ENCODE results near the gene GLIS1.

Gene GLIS1

DNA sequence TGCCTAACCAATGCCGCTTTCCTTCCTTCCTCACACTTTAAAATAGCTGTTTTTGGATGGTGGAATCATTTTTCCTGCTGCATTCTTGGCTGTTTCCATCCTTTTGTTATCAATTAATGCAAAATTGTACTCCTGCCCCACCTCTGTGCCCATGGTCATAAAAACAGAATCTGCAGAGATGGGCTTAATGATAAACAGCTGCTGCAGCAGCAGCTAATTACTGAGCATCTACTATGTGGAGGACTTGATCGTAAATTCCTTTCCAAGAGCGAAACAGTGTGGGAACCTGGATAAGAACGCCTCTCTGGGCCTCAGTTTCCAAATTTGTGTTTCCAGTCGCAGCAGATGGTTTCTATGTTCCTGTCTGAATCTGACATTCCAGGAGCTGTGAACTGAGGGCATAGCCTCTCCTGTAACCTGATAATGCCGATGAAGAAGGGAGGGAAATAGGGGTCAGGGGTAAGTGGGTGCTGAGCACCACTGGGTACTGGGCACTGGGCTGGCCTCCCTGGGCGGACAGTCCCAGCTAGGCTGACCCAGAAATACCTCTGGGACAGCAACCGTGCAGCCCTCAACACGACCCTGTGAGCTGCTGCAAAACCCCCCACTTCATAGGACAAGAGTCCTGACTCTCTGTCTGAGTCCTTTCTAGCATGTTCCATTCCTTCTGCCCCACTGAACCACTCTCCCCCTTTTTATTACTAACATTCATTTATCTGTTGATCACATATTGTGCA, 158.1 kb downstream of the GLIS1 start:
- no peak for DNase-seq (ENCODE audit: low read depth in 2 of 2)

DNA sequence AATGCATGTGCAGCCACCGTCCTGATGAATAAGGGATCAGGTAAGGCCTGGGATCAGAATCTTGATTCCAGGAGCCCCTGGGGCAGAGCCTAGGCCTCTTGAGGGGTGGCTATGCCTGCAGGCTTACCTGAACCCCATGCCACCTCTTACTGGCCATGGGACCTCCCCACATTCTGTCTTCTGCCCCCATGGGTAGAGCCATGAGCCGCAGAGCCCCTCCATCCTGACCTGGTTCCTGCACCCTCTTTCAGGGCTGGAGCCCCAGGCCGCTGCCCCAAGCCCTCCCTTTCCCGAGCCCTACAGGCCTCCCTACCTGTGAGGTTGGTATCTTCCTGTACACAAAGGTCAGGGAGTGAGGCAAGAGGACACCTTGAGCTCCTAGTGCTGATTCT, 159.0 kb downstream of the GLIS1 start:
- DNase-seq (ENCODE audit: low read depth in 2 of 2) = no peak

DNA sequence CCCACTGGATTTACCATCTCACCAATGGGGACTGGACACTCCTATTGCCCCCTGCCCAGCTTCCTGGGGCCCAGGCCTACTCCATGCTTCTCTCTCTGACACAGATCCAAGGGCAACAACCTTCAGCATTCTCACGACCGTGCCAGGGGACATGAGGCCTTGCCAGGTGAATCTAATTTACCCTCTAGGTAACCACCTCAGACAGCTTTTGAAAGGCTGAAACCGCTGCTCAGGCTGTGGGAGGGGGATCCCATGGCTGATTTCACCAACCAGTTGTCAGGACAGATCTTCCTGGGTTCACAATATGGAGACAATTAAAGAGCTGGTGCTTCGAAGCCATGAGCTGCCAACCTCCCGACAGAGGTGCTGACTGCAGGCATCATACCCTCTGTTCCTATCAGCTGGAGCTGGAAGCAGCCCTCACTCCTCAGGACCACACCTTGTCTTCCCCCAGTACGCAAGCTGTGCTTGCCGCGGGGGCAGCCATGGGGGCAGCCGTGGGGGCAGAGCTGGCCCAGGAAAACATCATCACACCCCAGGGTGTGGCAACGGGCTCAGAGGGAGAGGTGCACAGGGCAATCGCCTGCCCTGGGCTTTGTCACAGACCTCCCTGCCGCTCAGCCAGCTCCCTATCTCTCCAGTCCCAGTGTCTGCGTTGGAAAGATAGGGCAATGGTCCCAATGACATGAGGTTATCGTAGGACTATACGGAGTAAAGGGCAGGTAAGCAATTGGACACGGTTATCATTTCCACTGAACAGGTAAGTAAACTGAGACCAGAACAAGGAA, 159.5 kb downstream of the GLIS1 start:
- DNase-seq (ENCODE audit: low read depth in 2 of 2) = no peak

DNA sequence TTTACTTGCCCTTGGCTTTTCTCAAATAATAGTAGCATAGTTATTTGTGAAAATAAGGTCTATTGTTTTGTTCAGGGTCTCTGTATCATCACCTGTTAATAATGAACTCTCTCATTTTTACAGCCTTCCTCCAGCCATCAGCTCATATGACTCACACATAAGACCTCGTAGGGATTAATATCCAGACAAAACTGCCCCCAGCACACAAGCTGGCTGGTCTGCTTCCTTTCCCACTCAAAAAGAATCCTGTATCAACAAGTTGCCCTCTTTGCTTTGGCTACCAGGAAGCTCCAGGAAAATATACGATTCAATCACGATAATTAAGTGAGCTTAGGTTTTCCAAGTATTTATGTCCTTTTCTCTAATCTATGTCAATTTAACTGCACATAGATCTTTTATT, 160.6 kb downstream of the GLIS1 start:
- no peak for DNase-seq (ENCODE audit: low read depth in 2 of 2)

DNA sequence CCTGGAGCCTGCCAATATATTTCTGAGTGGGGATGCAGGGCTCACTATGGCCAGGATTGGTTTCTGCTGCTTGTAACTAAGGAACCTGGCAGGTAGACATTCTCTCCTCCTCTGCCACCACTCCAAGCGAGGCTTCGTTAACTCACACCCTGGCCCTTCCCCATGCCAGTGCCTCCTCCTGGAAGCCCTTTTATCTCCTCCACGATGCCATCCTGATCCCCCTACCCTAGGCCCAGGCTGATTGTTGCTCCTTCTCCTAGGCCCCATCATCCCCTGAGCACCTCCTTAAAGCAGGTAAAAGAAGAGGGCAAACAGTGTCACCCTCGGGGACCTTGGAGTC, 161.2 kb downstream of the GLIS1 start:
- DNase-seq (ENCODE audit: low read depth in 2 of 2) = no peak

DNA sequence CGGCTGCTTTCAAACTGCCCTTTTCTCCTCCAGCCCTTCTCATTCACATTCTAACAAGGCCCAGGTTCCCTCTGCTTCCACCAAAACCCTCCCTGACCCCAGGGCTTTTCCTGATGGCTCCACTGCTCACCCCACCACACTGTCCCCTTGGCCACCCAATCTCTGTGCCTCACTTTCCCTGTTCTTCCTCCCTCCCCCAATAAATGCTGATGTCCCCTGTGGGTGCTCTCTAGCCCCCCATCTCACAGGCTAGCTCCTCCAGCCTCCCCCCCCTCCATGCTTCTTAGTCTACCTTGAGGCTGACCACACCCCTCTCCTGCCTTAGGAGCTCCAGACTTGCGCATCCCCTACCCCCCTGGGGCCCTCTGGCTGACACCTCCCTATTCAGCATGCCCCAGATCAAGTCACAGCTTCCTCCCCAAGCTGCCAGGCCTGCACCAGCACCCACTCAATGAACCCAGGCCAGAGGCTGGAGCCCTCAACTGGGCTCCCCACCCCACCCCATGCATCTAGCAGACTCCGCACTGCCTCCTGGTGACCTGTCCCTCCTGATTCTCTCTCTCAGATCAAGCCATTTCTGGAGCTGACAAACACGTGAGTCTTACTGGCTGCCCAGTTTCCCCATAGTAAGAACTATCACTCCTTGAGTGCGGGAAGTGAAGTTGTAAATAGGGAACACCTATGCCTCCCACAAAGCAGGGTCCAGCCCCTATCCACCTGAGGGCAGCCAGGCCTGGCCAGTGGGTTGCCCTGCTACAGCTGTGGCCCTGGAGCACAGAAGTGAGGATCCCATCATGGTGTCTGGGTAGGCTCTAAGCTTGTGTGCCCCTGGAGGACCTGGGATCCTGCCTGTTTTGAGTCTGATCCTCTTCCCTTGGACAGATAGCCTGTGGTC, 161.9 kb downstream of the GLIS1 start:
- DNase-seq (ENCODE audit: low read depth in 2 of 2) = no peak

DNA sequence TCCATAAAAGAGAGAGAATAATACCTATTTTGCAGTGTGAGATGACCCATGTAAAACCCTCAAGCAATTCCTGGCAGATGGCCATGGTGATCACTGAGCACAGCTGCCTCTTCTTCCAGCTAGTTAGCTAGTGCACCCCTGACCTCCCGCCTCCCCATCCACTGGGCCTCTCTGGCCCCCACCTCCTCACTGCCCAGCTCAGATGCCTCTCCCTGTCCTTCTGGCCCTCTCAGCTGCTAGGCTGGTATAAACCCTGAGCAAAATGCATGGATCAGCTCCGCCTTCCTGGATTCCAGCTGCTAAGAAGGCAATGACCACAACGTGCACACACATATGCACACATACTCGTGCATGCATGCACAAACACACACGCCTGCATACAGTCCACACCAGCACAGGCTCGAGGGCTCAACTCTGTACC, 162.6 kb downstream of the GLIS1 start:
- no peak for DNase-seq (ENCODE audit: low read depth in 2 of 2)

DNA sequence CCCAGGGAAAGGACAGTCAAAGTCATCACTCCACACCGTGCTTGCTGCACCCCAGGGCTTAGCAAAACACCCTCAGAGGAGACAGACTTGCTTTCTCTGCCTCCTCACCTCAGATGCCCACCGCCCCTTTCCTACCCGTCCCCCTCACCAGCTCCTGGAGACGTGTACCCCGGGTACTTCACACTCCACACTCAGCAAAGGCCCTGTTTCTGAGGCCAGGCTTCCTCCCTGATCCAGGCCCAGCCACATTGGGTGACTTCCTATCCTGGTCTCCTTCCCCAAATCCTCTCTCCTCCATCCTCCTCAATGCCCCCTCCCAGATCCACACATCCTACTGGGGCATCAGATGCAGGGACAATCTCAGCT, 163.0 kb downstream of the GLIS1 start:
- DNase-seq (ENCODE audit: low read depth in 2 of 2) = no peak

DNA sequence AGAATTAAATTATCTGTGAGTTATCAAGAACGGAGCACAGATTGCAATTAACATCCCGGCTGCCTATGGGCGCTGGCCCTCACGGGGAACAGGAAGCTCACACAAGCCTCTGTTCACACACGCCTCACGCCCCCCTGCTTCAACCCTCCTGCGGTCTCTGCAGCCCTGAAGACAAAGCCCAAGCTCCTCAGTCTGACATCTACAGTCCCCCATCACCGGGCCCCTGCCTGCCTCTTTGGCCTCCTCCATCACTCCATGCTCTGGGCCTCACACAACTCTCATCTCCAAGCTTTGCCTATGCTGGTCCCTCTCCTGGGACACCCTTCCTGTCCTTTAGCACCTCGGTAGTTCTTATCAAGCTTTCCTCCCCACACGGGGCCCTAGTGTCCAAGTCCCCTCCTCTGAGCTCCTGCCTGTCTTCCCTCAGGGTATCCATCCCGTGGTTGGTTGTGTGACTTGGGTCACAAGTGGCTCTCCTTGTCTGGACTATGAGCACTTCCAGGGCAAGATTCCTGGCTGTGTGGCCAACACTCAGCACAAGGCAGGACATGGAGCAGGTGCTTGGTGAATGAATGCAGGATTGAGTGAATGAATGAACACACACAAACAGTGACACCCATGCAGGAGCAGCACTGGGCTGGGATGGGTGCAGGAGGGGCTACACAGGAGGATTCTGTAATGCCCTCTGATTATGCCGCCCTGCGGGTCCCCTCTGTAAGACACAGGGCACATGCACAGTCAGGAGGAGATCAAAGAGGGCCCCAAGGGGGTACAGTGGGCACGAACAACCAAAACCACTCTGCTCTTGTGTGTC, 163.6 kb downstream of the GLIS1 start:
- no peak for DNase-seq (ENCODE audit: low read depth in 2 of 2)

DNA sequence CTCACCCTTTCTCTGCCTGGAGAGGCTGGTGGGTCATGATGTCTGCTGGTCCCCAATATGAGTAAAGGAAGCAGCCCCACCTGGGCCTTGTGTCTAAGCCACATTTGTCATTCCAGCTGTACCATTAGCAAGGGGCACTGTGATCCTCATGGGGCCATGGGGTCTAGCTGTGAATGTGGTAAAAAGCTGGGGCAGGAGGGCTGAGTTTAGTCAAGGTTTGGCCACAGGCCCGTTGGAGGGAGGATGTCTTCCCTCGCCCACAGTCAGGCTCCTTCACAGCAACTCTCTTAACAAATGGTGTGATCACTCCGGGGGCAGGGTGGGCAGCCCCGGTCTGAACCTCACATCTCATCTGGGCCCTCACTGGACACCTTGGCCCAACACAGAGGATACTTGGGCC, 164.3 kb downstream of the GLIS1 start:
- no peak for DNase-seq (ENCODE audit: low read depth in 2 of 2)

DNA sequence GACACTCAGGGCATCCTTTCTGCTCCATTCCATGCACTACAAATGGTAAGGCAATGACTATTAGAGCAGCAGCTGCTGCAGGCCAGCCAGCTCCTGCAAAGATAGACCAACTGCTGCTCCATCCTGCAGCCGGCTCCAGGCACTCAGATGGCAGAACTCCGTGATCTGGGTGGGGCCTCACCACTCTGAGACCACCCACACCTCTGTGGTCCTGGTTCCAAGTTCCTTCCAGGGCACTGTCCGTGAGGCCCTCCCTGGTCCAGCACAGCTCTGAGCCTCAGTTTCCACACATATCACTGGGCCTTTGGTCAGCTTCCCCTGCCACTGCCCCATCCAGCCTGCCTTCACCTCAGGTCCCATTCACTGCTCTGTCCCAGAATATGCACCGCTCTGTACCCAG, 165.0 kb downstream of the GLIS1 start:
- no peak for DNase-seq (ENCODE audit: low read depth in 2 of 2)

DNA sequence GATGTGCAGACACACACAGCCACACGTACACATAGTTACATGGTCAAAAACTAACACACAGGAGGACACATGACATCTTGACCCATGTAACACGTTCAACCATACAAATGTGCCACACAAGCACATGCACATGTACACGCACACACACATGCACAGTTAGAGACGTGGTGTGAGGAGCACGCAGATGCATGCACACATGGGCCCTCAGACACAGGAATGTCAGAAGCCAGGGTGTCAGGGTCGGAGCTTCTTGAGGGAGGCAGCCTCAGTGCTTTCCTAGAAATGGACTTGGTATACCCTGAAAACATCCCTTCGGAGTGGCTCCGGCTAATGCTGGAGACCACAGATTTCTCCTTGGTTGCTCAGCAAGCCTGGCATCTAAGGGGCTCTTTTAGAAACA, 165.4 kb downstream of the GLIS1 start:
- DNase-seq (ENCODE audit: low read depth in 2 of 2) = no peak

DNA sequence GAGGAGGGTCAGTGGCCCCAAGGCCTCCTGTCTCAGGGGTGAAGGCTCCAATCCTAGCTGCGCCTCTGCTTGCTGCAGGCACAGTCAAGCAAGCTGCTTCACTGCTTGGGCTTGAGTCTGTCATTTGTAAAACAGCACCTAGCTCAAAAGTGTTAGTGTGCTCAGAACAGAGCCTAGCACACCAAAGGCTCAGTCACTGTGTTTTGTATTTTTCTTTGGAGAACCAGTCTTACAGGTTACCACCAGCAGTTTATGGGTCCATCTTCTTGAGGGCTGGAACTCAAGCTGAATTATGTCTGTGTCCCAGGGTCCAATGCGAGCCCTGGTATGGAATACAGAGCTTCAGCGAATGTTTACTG, 166.2 kb downstream of the GLIS1 start:
- no peak for DNase-seq (ENCODE audit: low read depth in 2 of 2)

DNA sequence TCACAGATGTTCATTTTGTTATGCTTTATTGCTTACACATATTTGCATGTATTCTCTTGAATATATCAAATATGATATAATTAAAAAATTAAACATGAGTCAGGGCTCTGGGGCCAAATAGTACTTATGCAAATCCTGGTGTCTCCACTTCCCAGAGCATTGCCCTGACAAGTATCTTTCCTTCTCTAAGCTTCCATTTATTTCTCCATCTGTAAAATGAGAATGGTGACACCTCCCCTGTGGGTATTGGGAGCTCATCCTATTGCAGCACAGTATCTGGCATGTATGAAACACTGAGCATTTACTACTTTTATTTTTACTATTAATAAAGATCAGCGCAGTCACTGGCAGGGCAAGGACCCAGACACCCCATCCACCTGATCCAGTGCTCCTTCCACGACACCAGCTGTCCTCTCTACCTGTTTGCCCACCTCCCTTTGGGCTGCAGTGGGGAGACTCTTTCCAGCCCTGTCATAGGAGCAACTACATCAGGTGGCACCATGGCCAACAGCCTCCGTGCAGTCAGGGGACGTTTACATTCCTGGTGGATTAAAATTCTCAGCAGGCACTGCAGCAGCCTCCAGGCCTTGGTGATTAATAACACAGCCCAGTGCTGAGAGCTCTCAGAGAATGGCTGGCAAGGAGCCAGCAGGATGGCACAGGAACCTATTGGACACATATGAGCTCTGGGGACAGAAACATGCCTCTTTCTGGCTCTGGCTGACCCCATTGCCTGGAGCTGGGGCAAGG, 166.7 kb downstream of the GLIS1 start:
- DNase-seq (ENCODE audit: low read depth in 2 of 2) = no peak

DNA sequence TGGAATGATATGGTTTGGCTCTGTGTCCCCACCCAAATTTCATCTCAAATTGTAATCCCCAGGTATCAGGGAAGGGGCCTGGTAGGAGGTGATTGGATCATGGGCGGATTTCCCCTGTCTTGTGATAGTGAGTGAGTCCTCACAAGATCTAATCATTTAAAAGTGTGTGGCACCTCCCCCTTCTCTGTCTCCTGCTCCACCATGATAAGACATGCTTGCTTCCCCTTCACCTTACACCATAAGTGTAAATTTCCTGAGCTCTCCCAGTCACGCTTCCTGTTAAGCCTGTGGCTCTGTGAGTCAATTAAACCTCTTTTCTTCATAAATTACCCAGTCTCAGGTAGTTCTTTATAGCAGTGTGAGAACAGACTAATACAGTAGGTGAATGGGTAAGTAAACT, 170.4 kb downstream of the GLIS1 start:
- no peak for DNase-seq (ENCODE audit: low read depth in 2 of 2)

DNA sequence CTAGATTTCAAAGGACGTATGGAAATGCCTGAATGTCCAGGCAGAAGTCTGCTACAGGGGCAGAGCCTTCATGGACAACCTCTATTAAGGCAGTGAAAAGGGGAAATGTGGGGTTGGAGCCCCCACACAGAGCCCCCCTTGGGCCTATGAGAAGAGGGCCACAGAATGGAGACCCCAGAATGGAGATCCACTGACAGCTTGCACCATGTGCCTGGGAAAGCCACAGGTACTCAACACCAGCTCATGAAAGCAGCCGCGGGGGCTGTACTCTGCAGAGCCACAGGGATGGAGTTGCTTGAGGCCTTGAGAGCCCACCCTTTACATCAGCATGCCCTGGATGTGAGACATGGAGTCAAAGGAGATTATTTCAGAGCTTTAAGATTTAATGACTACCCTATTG, 171.1 kb downstream of the GLIS1 start:
- no peak for DNase-seq (ENCODE audit: low read depth in 2 of 2)

DNA sequence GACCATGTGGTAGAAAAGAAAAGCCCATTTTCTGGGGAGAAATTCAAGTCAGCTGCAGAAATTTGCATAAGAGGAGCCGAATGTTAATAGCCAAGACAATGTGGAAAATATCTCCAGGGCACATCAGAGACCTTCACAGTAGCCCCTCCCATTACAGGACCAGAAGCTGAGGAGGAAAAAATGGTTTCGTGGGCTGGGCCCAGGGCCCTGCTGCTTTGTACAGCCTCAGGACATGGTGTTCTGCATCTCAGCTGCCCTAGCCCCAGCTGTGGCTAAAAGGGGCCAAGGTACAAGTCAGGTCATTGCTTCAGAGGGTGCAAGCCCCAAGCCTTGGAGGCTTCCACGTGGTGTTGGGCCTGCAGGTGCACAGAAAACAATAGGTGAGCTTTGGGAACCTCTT, 171.5 kb downstream of the GLIS1 start:
- DNase-seq (ENCODE audit: low read depth in 2 of 2) = no peak

DNA sequence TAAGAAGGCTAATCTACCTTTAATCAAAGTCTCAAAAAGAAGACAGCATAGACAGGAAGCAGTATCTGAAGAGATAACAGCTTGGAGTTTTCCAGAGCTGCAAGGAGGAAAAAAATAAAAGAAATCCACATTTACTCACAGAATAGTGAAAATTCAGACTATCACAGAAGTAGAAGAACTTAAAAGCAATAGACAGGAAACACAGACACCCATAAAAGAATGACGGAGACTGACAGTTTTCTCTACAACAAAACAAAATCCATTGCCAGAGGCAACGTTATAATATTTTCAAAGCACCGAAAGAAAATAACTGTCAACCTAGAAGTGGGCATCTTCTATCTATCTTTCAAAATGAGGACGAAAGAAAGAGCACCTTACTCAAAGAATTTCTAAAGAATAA, 175.4 kb downstream of the GLIS1 start:
- DNase-seq (ENCODE audit: low read depth in 2 of 2) = no peak

DNA sequence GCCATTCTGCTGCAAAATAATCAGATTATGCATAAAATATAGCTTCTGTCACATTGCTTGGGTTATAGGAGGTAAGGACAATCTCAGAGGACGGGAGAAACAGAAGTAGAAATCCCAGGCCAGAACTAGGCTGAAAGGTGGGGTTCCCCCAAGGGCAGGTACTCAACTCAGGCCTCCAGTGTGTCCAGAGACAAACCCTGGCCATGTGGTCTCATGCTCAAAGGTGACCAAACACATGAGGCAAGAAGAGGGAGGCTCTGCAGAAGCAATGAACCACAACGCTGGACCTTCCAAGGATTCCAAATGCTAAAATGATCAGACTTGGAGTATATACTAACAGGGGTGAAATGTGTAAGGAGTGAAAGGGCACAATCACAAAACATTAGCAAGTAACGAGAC, 176.0 kb downstream of the GLIS1 start:
- no peak for DNase-seq (ENCODE audit: low read depth in 2 of 2)

DNA sequence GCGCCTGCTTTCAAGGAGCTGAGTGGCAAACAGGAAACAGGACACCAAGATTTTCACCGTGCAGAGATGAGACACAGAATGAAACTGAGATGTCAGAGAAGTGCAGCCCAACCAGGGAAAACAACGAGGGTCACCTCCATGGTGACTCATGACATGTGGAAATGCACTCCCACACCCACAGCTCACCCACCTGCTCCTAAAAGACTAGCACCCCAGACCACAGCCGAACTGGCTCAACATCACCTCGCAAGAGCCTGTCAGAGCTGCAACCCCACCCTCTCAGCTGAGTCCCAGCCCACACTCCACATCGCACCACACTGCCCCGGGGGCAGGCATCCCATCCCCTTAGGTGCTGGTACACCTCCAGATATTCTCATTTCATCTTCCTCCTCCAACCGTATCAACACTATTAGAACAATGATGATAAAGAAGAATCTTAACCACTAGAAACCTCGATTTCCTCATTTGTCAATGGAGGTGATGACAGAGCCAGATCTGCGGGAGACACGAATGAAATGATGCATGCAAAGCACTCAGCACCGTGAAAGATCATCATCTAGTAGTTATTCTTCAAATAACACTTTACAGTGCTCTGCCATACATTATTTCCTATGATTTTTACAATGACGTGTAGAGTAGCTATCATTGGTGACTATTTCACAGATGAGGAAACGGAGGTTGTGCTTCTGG, 176.5 kb downstream of the GLIS1 start:
- peak; percentile 32 to 42 for DNase-seq (ENCODE audit: low read depth in 2 of 2)

All from stimulated activated CD8-positive, alpha-beta memory T cell treated with anti-CD3 and anti-CD28 coated beads, Interleukin-2, amount 100 ng/mL, for 48 hours (primary cell).